Measurements from ENCODE around the gene ZNF248. TPM values are rescaled to one million over a fixed set of nuclear protein-coding genes. Genes with fewer than 3 reads are reported as not detected.

ZNF248 gene
- total RNA-seq, 1 donor from 2014 or later = 6.9 TPM

- H3K4me3 ChIP-seq (ENCODE audit: low read depth, low read length) = no peak overlapping the region
- TF ChIP-seq CTCF (conservative IDR thresholded peaks at IDR 0.05; ENCODE audit: low read depth, low read length) = no peak
- DNase-seq (ENCODE audit: low read depth) = no peak
These were observed 120.1 kb downstream of the ZNF248 start for GRCh38 chr10:37737336-37737735.

DNA sequence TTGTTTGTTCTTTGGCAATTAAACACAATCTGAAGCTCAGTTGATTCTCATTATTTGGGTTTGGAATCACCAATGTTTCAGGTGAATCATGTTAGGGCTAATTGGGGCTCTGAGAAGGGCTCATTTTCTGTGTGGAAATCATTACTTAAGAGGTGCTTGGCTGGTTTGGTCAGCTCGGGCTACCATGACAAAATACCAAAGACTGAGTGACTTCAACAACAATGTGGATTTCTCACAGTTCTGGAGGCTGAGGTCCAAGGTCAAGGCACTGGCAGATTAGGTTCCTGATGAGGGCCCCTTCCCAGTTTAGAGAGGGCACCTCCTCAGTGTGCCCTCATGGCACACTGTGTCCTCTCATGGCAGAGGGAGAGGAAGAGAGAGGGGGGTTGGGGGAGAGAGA is 121.3 kb downstream of the ZNF248 start:
- DNase-seq (ENCODE audit: low read depth) = no peak
- TF ChIP-seq CTCF (conservative IDR thresholded peaks at IDR 0.05; ENCODE audit: low read depth, low read length) = no peak
- no peak overlapping the region for H3K4me3 ChIP-seq (ENCODE audit: low read depth, low read length)

GRCh38 chr10:37734971-37735370 is 122.4 kb downstream of the ZNF248 start:
- DNase-seq (ENCODE audit: low read depth) = no peak
- no peak overlapping the region for H3K4me3 ChIP-seq (ENCODE audit: low read depth, low read length)
- TF ChIP-seq CTCF (conservative IDR thresholded peaks at IDR 0.05; ENCODE audit: low read depth, low read length) = no peak

Other genes with a start within 250 kb of the ZNF248 start
- gene ZNF25, start 119.0 kb upstream of the ZNF248 start, total RNA-seq = 1.4 and 2.5 TPM in 2 replicates
- 10.0 and 14.0 TPM in 2 replicates for gene ZNF33A, start 153.1 kb upstream of the ZNF248 start, total RNA-seq
- 3.7 and 12.5 TPM in 2 replicates for gene ZNF37A, start 236.7 kb upstream of the ZNF248 start, total RNA-seq

Measured in epithelial cell of proximal tubule (primary cell).